Left lung (tissue), 10 donors: ENCODE results near the gene MPC2. TPM values are rescaled to one million over a fixed set of nuclear protein-coding genes. Genes with fewer than 3 reads are reported as not detected.
A peak's percentile ranks its signal among the peaks of the same experiment; 100 is the strongest.

Experiments
- ATAC-seq: fragments of 200-7000 bp; cut with Tn5 transposase; one replicate; pipeline ENCODE4 v1.9.1; 2020; ENCODE audit warnings: moderate library complexity
- DNase-seq, 4 donors: peaks; one replicate each; pipeline ENCODE4 v3.0.0-alpha.2; 2013 to 2020
- H3K27ac ChIP-seq, 2 donors: fragments of 200-600 bp; sonication (generic) in 1 of 2; one replicate each; pipeline versions ENCODE4 v1.5.0 to v1.8.0; 2020 to 2021
- H3K27me3 ChIP-seq, 2 donors: fragments of 200-600 bp; sonication (generic) in 1 of 2; one replicate each; pipeline versions ENCODE4 v1.5.0 to v1.8.0; 2020 to 2021
- H3K36me3 ChIP-seq, 2 donors: fragments of 200-600 bp; sonication (generic) in 1 of 2; one replicate each; pipeline versions ENCODE4 v1.5.0 to v1.8.0; 2020 to 2021
- H3K4me1 ChIP-seq, 2 donors: fragments of 200-600 bp; one replicate each; pipeline ENCODE4 v1.8.0; 2021
- H3K4me3 ChIP-seq, 2 donors: fragments of 200-600 bp; sonication (generic) in 1 of 2; one replicate each; pipeline versions ENCODE4 v1.5.0 to v1.8.0; 2020 to 2021; ENCODE audit warnings: mild to moderate bottlenecking in 1 of 2
- H3K9me3 ChIP-seq, 2 donors: fragments of 200-600 bp; sonication (generic) in 1 of 2; one replicate each; pipeline versions ENCODE4 v1.5.0 to v1.8.0; 2020 to 2021
- intact Hi-C, 2 donors: fragments of 100-400 bp; cut with DNase I; formaldehyde crosslinking; loops; one replicate each; pipeline versions ENCODE4 v1.11.2 to v1.14.2; 2022
- polyA plus RNA-seq, 6 donors: library from polyadenylated mRNA; unstranded; fragments of 120-200 nt; gene quantifications; one replicate each; pipeline ENCODE4 v1.2.1, GENCODE V29; 2013; ENCODE audit not compliant: insufficient read length in 6 of 6
- total RNA-seq, 2 donors: library from RNA; stranded (reverse); fragmentation: NEBNext Ultra II Directional; extraction: Animal tissue kit (Norgen Biotek cat#: 25700); gene quantifications; one replicate each; pipeline ENCODE4 v1.2.1, GENCODE V29; 2021
- TF ChIP-seq, protein P1 (sequence below), 2 donors: fragments of 200-600 bp; sonication (generic) in 1 of 2; IDR thresholded peaks; one replicate each; pipeline versions ENCODE4 v1.5.0 to v1.8.0; 2021; ENCODE audit warnings: antibody characterized with exemption in 2 of 2
- donor health status: DM: no; HTN: yes; CAD: no.
- donor health status: DM: no; HTN: no; CAD: no.

MPC2 gene
- total and polyA plus RNA-seq, 8 donors, result 44.0 to 59.2 (median 47.5) TPM

DNA sequence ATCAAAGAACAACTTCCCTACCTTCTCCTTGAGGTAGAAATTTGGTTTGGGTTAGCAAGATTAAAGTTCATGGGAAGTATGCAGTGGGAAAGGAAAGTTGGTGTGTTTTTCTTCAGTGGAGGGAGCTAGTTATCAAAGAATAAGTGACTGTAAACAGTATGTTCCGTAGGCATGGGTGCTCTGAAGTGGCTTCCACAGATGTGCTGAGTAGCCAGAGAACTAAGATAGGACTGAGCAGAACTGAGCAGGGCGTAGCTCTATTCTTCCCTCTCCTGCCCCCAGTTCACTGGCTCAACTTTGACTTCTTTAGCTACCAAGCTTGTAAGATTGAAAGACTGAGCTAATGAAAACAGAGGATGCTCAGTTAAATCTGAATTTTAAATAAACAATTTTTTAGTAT lies 26.3 kb downstream of the MPC2 start:
- H3K27me3 ChIP-seq, result no peaks in the 10 kb centered on the region
- H3K27ac ChIP-seq, result no peak overlapping the region
- peaks cover 0 to 5% of the 10 kb centered on the region in 2 donors for H3K4me1 ChIP-seq
- intact Hi-C loops, result no loop called here
- H3K36me3 ChIP-seq, result peaks cover 0 to 5% of the 10 kb centered on the region in 2 donors
- H3K9me3 ChIP-seq, result peaks cover 0 to 5% of the 10 kb centered on the region in 2 donors
- ATAC-seq, result peak; percentile 49
- DNase-seq, result no peak
- H3K4me3 ChIP-seq, result no peak overlapping the region
- TF ChIP-seq, protein P1, sequence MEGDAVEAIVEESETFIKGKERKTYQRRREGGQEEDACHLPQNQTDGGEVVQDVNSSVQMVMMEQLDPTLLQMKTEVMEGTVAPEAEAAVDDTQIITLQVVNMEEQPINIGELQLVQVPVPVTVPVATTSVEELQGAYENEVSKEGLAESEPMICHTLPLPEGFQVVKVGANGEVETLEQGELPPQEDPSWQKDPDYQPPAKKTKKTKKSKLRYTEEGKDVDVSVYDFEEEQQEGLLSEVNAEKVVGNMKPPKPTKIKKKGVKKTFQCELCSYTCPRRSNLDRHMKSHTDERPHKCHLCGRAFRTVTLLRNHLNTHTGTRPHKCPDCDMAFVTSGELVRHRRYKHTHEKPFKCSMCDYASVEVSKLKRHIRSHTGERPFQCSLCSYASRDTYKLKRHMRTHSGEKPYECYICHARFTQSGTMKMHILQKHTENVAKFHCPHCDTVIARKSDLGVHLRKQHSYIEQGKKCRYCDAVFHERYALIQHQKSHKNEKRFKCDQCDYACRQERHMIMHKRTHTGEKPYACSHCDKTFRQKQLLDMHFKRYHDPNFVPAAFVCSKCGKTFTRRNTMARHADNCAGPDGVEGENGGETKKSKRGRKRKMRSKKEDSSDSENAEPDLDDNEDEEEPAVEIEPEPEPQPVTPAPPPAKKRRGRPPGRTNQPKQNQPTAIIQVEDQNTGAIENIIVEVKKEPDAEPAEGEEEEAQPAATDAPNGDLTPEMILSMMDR (IDR thresholded peaks at IDR 0.05), result no peak

DNA sequence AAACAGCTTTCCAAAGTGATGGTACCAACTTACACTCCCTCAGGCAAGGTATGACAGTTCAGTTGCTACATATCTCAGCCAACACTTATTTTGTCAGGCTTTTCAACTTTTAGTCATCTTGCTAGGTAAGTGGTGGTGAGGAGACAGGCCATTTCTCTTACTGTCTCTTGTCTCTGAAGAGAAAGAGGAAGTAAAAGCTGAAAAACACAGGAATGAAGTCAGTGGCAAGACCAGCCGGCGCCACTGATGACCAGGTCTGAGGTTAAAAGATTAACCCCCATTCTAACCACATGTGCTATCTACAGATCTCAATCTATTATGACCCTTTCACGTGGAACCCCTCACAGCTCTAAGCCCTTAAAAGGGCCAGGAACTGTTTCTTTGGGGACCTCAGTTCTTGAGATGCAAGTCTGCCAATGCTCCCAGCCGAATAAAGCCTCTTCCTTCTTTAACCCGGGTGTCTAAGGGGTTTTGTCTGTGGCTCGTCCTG lies 27.1 kb downstream of the MPC2 start:
- no peaks in the 10 kb centered on the region for H3K36me3 ChIP-seq
- no peak for ATAC-seq
- TF ChIP-seq, protein P1 (IDR thresholded peaks at IDR 0.05), result no peak
- H3K27me3 ChIP-seq, result no peaks in the 10 kb centered on the region
- intact Hi-C loops, result no loop called here
- no peak overlapping the region for H3K4me3 ChIP-seq
- no peak overlapping the region for H3K27ac ChIP-seq
- no peak for DNase-seq
- H3K4me1 ChIP-seq, result peaks cover 7 to 12% of the 10 kb centered on the region in 2 donors
- peaks cover 0 to 5% of the 10 kb centered on the region in 2 donors for H3K9me3 ChIP-seq

DNA sequence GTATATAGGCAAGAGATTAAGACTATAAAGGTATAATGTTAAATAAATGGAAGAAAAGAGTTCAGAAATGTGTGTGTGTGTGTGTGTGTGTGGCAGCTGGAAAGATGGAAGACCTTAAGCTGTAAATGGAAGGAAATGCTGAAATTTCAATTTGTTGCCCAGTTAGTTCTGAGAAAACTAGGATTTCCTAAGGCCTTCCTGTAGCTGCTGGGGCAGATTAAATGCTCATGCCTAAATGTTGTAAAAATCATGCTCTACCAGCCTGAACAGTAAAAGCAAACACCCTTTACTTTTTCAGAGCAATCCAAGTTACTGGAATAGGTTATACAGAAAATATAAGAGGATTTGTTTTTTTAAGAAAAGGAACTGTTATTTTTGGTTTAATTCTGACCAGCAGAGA lies 31.2 kb downstream of the MPC2 start:
- peak; percentile 44 for ATAC-seq
- intact Hi-C loops, result no loop called here
- Histone ChIP-seq H3K4me1 (peaks cover 9 to 11% of the 10 kb centered on the region in 2 donors), H3K4me3 (no peak overlapping the region), H3K9me3 (peaks cover 0 to 5% of the 10 kb centered on the region in 2 donors), H3K36me3 (no peaks in the 10 kb centered on the region), H3K27ac (peak overlapping the region; percentile 28 to 70), H3K27me3 (no peaks in the 10 kb centered on the region)
- TF ChIP-seq, protein P1 (IDR thresholded peaks at IDR 0.05), result no peak
- no peak for DNase-seq

DNA sequence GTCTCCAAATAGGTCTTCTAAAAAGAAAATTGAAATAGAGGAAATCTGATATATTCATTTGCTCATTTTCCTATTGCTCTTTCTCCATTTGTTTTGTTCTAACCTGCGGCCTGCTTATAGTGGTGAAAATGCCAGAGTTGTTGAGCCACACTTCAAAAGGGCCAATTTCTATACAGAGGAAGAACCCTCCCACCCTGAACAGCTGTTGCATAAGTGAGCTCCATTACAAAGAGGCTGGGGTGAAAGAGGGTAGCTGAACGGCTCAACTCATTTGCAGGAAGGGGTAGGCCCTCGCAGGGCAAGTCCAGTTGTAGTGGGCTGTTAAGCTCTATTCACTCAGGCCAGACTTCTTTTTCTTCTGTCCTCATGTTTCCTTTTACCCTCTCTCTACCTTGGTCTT lies 31.7 kb downstream of the MPC2 start:
- H3K27ac ChIP-seq, result peak overlapping the region; percentile 28 to 70
- TF ChIP-seq, protein P1 (IDR thresholded peaks at IDR 0.05), result no peak
- H3K4me1 ChIP-seq, result peaks cover 9 to 11% of the 10 kb centered on the region in 2 donors
- intact Hi-C loops, result no loop called here
- peak in 2 of 4 donors; percentile 15 to 45 for DNase-seq
- H3K4me3 ChIP-seq, result no peak overlapping the region
- no peaks in the 10 kb centered on the region for H3K36me3 ChIP-seq
- peaks cover 0 to 5% of the 10 kb centered on the region in 2 donors for H3K9me3 ChIP-seq
- no peaks in the 10 kb centered on the region for H3K27me3 ChIP-seq
- ATAC-seq, result peak; percentile 74

DNA sequence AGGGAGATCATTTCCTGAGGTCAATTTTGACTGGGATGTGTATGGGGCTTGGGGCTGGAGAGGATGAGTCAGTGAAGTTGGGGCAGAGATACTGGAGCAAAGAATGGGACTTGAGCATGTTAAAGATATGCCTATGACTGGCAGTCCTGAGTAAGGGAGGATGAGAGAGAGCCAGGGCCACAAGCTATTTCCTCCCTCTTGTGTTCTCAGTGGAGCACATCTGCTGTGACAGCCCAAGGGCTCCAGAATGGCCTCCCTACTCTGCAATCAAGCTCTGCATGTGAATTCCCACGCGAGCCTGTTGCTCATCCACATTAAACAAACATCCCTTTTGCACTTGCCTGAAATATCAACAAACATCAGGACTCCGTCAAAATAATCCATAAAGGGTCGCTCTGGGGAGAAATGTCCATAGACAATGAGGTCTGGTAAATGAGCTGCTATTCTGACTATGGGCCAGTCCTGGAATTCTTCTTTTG lies 32.2 kb downstream of the MPC2 start:
- H3K4me3 ChIP-seq, result no peak overlapping the region
- TF ChIP-seq, protein P1 (IDR thresholded peaks at IDR 0.05), result no peak
- intact Hi-C loops, result no loop called here
- H3K4me1 ChIP-seq, result peaks cover 9 to 11% of the 10 kb centered on the region in 2 donors
- H3K36me3 ChIP-seq, result no peaks in the 10 kb centered on the region
- H3K27me3 ChIP-seq, result no peaks in the 10 kb centered on the region
- no peak for DNase-seq
- ATAC-seq, result peak; percentile 47
- peaks cover 0 to 2% of the 10 kb centered on the region in 2 donors for H3K9me3 ChIP-seq
- H3K27ac ChIP-seq, result peak overlapping the region; percentile 28 to 70
